Occipital lobe (tissue), 2 donors: ENCODE results near the gene MYO15B. TPM values are rescaled to one million over a fixed set of nuclear protein-coding genes. Genes with fewer than 3 reads are reported as not detected.

Source experiments
- DNase-seq: peaks from one replicate; lab custom pipeline; 2025; lab: John Stamatoyannopoulos, UW
- total RNA-seq: library from RNA; depleted of rRNA; stranded (reverse); fragments of >200 nt; gene quantifications from one replicate; pipeline ENCODE4 v1.2.3, GENCODE V29; 2014

MYO15B gene
- total RNA-seq, 1 donor from 2014 or later, result 15.9 TPM

DNA sequence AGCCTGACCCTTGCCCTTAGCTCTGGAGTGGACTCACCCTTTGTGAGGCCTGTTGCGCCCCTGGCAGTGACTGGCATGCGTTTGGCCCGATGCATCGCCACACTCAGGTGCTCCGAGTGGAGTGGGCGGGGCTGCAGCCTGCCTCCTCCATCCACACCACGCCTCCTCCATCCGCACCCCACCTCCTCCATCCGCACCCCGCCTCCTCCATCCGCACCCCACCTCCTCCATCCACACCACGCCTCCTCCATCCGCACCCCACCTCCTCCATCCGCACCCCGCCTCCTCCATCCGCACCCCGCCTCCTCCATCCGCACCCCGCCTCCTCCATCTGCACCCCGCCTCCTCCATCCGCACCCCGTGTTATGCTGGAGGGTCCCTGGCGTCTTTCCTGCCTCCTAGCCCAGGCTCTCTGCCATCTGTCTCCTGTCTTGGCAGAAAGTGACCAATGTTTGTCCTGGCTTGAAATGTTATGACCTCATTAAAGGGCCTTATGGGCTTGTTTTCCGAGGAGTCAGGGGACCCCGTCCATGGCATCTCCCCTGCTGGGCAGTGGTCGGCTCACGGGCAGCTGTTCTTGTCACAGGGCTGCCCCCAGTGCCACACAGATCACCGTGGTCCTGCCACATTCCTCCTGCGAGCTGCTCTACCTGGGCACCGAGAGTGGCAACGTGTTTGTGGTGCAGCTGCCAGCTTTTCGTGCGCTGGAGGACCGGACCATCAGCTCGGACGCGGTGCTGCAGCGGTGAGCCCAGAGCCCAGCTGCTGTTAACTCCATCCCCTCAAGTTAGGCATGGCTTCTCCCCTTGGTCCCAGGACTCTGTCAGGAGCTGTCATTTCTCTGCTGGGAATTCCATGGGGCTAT lies 28.7 kb upstream of the MYO15B start:
- no peak for DNase-seq

- no peak for DNase-seq
Measured at GRCh38 chr17:75559958-75560533, 27.6 kb upstream of the MYO15B start.

GRCh38 chr17:75561927-75562603 lies 25.5 kb upstream of the MYO15B start:
- DNase-seq, result no peak

GRCh38 chr17:75563063-75563758 lies 24.4 kb upstream of the MYO15B start:
- DNase-seq, result no peak

- no peak for DNase-seq
Measured at GRCh38 chr17:75564195-75564594, 23.4 kb upstream of the MYO15B start.

DNA sequence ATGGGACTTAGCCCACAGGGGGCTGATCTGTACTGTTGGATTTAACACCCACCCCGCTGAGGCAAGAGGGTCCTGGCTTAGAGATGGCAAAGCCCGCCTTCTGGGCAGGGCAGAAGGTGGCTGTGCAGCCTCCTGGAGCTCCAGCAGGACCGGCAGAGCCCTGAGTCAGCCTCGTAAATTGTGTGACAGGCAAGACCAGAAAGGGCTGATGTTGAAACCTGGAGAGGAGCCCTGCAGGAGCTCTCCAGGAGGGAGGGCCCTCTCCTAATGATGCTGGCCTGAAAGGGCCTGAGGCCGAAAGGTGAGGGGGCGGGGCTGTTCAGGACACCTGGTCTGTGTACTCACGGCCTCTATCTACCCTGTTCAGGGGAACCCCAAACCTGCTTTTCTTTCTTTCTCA lies 22.5 kb upstream of the MYO15B start:
- no peak for DNase-seq

GRCh38 chr17:75565618-75566017 lies 22.0 kb upstream of the MYO15B start:
- no peak for DNase-seq

DNA sequence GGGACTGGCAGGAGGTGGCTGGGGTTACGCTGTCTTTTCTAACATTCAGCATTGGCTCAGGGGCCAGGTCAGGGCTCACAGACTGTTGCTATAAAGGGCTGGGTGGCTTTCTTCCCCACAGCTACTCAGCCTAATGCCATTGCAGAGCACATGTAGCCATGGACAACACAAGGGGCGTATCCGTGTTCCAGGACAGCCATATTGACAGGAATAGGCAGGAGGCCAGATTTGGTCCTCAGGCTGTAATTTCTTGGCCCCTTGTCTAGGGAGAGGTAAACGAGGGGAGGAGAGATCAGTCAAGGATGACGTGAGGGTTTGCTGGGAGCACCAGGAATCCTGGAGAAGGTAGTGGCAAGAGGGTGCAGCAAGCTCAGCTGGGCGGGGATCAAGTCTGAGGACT lies 21.2 kb upstream of the MYO15B start:
- no peak for DNase-seq

DNA sequence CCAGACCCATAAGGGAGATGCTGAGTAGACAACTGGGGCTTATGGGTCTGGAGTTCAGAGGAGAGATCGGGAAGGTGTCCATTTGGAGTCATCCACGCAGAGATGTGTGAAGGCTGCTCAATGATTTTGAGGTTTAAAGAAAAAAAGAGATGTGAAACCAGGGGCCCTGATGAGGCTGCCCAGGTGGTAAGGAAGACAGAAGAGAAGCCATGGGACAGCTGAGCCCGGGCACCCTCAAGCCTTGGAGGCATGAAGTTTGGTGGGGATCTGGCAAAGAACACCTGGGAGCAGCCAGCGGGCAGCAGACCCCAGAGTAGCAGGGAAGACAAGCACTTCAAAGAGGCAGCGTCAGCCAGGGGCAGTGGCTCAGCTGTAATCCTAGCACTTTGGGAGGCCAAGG lies 20.8 kb upstream of the MYO15B start:
- DNase-seq, result no peak

GRCh38 chr17:75568412-75569255 lies 19.0 kb upstream of the MYO15B start:
- no peak for DNase-seq

DNA sequence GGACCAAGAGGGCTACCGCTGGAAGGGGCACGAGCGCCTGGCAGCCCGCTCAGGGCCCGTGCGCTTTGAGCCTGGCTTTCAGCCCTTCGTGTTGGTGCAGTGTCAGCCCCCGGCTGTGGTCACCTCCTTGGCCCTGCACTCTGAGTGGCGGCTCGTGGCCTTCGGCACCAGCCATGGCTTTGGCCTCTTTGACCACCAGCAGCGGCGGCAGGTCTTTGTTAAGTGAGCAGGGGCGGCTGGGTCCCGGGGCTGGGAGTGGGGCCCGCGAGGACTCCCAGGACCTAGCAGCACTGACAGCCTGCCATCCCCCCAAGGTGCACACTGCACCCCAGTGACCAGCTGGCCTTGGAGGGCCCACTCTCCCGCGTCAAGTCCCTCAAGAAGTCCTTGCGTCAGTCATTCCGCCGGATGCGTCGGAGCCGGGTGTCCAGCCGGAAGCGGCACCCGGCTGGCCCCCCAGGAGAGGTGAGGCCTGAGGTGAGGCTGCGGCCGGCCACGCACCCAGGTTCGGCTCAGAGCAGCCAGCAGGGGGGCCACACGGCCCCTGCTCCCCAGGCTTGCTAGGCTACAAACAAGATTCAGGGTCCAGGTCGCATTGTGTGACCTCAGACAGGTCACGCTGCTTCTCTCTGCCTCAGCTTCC lies 17.4 kb upstream of the MYO15B start:
- no peak for DNase-seq

GRCh38 chr17:75570772-75571171 lies 16.8 kb upstream of the MYO15B start:
- no peak for DNase-seq

DNA sequence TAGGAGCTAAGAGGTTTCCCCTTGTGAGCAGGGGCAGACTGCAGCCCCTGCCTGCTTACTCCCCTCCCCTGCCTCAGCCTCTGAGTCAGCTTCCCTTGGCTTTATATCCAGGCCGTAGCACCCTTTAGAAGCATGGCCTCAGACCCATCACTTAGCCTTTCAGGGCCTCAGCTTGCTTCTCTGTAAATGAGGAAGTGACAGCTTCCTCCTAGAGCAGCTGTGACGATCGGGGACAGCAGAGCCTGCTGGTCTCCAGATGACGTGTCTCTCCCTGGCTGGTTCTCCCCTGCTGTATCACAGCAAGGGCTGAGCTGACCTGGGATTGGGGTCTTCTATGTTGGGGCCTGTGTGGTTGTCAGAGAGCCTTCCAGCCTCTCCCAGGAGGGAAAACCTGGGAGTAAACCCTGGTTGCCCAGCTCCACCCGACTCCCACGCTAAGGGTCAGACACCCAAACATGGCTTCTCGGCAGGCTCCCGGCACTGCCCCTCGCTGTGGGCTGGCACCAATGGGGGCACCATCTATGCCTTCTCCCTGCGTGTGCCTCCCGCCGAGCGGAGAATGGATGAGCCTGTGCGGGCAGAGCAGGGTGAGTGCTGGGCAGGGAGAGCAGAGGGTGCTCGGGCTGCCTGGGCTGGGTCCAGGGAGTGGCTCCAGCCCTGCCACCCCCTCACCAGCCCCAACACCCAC lies 16.3 kb upstream of the MYO15B start:
- DNase-seq, result no peak

- no peak for DNase-seq
Measured at GRCh38 chr17:75571885-75572215, 15.8 kb upstream of the MYO15B start.

GRCh38 chr17:75572713-75573539 lies 14.7 kb upstream of the MYO15B start:
- no peak for DNase-seq

- DNase-seq, result no peak
Measured at GRCh38 chr17:75573540-75573957, 14.1 kb upstream of the MYO15B start.

DNA sequence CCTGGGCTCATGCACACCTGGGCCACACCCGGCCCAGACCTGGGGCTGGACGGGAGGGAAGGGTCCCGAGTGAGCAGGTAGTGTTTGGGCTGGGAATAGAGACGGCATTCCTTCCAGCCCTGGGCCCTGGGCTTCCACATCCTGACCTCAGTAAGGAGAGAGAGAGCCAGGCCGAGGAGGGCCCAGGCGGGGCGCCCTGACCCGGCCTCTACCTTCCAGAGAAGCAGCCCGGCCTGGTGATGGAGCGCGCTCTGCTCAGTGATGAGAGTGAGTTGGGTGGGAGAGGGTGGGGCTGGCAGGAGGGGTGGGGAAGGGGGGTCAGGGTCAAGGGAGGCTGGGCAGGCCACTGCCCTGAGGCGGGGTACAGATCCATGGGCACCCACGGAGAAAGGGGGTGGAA lies 13.6 kb upstream of the MYO15B start:
- no peak for DNase-seq

- no peak for DNase-seq
Measured at GRCh38 chr17:75574404-75575036, 13.1 kb upstream of the MYO15B start.

DNA sequence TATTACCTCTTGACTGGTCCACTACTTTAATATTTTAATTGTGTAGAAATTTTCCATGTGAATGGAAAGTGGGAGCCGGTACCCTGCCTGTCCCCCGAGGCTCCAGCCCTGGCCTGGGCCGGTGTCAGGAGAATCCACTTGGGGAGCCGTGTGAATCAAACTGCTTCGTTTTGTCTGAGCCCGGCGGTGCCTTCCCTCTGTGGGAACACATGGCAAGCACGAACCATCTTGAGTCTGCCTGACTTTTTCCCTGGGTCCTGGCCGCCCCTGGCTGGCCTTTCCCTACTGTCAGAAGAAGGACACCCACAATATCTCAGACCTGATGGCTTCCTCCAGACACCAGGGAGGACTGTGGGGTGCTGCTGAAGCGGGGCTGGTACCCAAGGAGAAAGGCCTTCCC lies 12.4 kb upstream of the MYO15B start:
- DNase-seq, result no peak
